Measurements from ENCODE around the gene MKX. TPM values are rescaled to one million over a fixed set of nuclear protein-coding genes. Genes with fewer than 3 reads are reported as not detected.

The MKX gene
- total RNA-seq, 1 donor from 2014 or later = 0.31 TPM

GRCh38 chr10:27709304-27709703 is 36.3 kb downstream of the MKX start:
- H3K27ac Mint-ChIP-seq = no peak overlapping the region
- H3K36me3 Mint-ChIP-seq (ENCODE audit: insufficient read depth) = no peaks in the 10 kb centered on the region
- no peak overlapping the region for H3K4me3 Mint-ChIP-seq (ENCODE audit: low read depth)
- DNase-seq (ENCODE audit: low spot score, unreplicated experiment) = no peak
- no peaks in the 10 kb centered on the region for H3K9me3 Mint-ChIP-seq (ENCODE audit: low read depth)
- TF ChIP-seq CTCF (IDR thresholded peaks at IDR 0.05; ENCODE audit: unreplicated experiment) = no peak
- no peaks in the 10 kb centered on the region for H3K27me3 Mint-ChIP-seq
- H3K4me1 Mint-ChIP-seq (ENCODE audit: low read depth) = no peaks in the 10 kb centered on the region

GRCh38 chr10:27701938-27702537 is 43.6 kb downstream of the MKX start:
- Mint-ChIP-seq H3K27ac (no peak overlapping the region), H3K9me3 (ENCODE audit: low read depth) (no peaks in the 10 kb centered on the region), H3K4me1 (ENCODE audit: low read depth) (no peaks in the 10 kb centered on the region), H3K27me3 (no peaks in the 10 kb centered on the region), H3K4me3 (ENCODE audit: low read depth) (no peak overlapping the region), H3K36me3 (ENCODE audit: insufficient read depth) (no peaks in the 10 kb centered on the region)
- no peak for TF ChIP-seq CTCF (IDR thresholded peaks at IDR 0.05; ENCODE audit: unreplicated experiment)
- DNase-seq (ENCODE audit: low spot score, unreplicated experiment) = no peak

GRCh38 chr10:27699776-27700175 is 45.8 kb downstream of the MKX start:
- no peak for TF ChIP-seq CTCF (IDR thresholded peaks at IDR 0.05; ENCODE audit: unreplicated experiment)
- H3K36me3 Mint-ChIP-seq (ENCODE audit: insufficient read depth) = no peaks in the 10 kb centered on the region
- no peak overlapping the region for H3K4me3 Mint-ChIP-seq (ENCODE audit: low read depth)
- DNase-seq (ENCODE audit: low spot score, unreplicated experiment) = no peak
- H3K9me3 Mint-ChIP-seq (ENCODE audit: low read depth) = no peaks in the 10 kb centered on the region
- H3K4me1 Mint-ChIP-seq (ENCODE audit: low read depth) = no peaks in the 10 kb centered on the region
- H3K27me3 Mint-ChIP-seq = no peaks in the 10 kb centered on the region
- H3K27ac Mint-ChIP-seq = no peak overlapping the region

- no peaks in the 10 kb centered on the region for H3K36me3 Mint-ChIP-seq (ENCODE audit: insufficient read depth)
- no peak overlapping the region for H3K4me3 Mint-ChIP-seq (ENCODE audit: low read depth)
- H3K4me1 Mint-ChIP-seq (ENCODE audit: low read depth) = no peaks in the 10 kb centered on the region
- no peak for DNase-seq (ENCODE audit: low spot score, unreplicated experiment)
- TF ChIP-seq CTCF (IDR thresholded peaks at IDR 0.05; ENCODE audit: unreplicated experiment) = no peak
- no peaks in the 10 kb centered on the region for H3K27me3 Mint-ChIP-seq
- H3K9me3 Mint-ChIP-seq (ENCODE audit: low read depth) = no peaks in the 10 kb centered on the region
- no peak overlapping the region for H3K27ac Mint-ChIP-seq
Measured at GRCh38 chr10:27698961-27699360, 46.7 kb downstream of the MKX start.

- no peaks in the 10 kb centered on the region for H3K27me3 Mint-ChIP-seq
- no peaks in the 10 kb centered on the region for H3K36me3 Mint-ChIP-seq (ENCODE audit: insufficient read depth)
- TF ChIP-seq CTCF (IDR thresholded peaks at IDR 0.05; ENCODE audit: unreplicated experiment) = no peak
- no peak overlapping the region for H3K27ac Mint-ChIP-seq
- H3K9me3 Mint-ChIP-seq (ENCODE audit: low read depth) = no peaks in the 10 kb centered on the region
- no peaks in the 10 kb centered on the region for H3K4me1 Mint-ChIP-seq (ENCODE audit: low read depth)
- no peak for DNase-seq (ENCODE audit: low spot score, unreplicated experiment)
- no peak overlapping the region for H3K4me3 Mint-ChIP-seq (ENCODE audit: low read depth)
Measured at GRCh38 chr10:27696466-27696865, 49.2 kb downstream of the MKX start.
